ENCODE measurements around the gene ELOB.

- TF ChIP-seq EZH2 (IDR thresholded peaks at IDR 0.05; ENCODE audit: borderline replicate concordance): no peak
- no peak for TF ChIP-seq CTCF (IDR thresholded peaks at IDR 0.05; ENCODE audit: poor library complexity)
- TF ChIP-seq EZH2phosphoT487 (IDR thresholded peaks at IDR 0.05; ENCODE audit: low read depth, severe bottlenecking, unreplicated experiment): no peak
Measured at GRCh38 chr16:2724816-2725348, 52.2 kb downstream of the ELOB start.

All from hepatocyte (in vitro differentiated cells).